HL-60 (cell line): ENCODE data around the gene LEP.

ENCODE experiments used
- DNase-seq, 2 experiments: peaks; one replicate each; pipeline ENCODE4 v3.0.0-alpha.2; 2010 to 2020; ENCODE audit warnings: low read depth in 1 of 2, low spot score in 1 of 2
- H3K27ac ChIP-seq: fragments of 250-450 bp; sonication (Bioruptor Pico); replicated peaks from 2 replicates; pipeline ENCODE4 v1.5.1; 2020; ENCODE audit warnings: mild to moderate bottlenecking, moderate library complexity
- H3K27me3 ChIP-seq: fragments of 250-450 bp; sonication (Bioruptor Pico); 2 replicates; pipeline ENCODE4 v1.5.1; 2021; ENCODE audit warnings: mild to moderate bottlenecking, moderate library complexity; ENCODE audit not compliant: insufficient read depth, poor library complexity, severe bottlenecking
- H3K4me3 ChIP-seq: replicated peaks from 2 replicates; pipeline ENCODE4 v1.5.1; 2011; ENCODE audit warnings: mild to moderate bottlenecking, control low read depth, low read length; ENCODE audit not compliant: insufficient read depth
- GABPA ChIP-seq: IDR thresholded peaks from 2 replicates; pipeline ENCODE4 v1.6.1; 2012; ENCODE audit warnings: low read depth
- POLR2AphosphoS5 ChIP-seq: IDR thresholded peaks from 2 replicates; pipeline ENCODE4 v1.6.1; 2012; ENCODE audit warnings: low read depth
- SPI1 ChIP-seq: IDR thresholded peaks from 2 replicates; pipeline ENCODE4 v1.6.1; 2012; ENCODE audit warnings: low read depth, mild to moderate bottlenecking, borderline replicate concordance
- microRNA-seq: library from miRNA; unstranded; fragments of <30 nt; microRNA quantifications from one replicate; pipeline ENCODE4, GENCODE V29; 2018
- TF ChIP-seq, protein P1 (sequence below): IDR thresholded peaks from 2 replicates; pipeline ENCODE4 v1.6.1; 2012; ENCODE audit warnings: low read depth; ENCODE audit not compliant: insufficient replicate concordance
- TF ChIP-seq, protein P2 (sequence below): IDR thresholded peaks from one replicate; pipeline ENCODE4 v1.5.1; 2011; ENCODE audit warnings: low read length, control low read depth, inconsistent platforms; ENCODE audit not compliant: insufficient read depth

The LEP gene

DNA sequence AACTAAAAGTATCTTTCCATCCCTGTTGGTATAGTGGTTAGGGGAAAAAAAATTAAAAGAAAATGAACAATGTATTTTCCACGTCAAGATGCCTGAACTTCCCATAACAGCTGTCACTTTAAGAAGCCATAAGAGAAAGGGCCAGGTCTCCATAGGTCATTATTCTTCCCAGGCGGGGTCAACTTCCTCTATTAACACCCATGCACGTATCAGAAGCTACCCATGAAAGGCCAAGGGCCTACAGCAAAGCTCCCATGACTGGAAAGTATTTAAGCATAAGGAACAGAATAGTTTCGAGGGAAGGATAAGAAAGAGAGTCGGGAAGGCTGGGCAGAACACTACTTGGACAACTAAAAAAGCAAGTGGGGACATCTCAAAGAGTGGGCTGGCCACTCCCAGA is 62.6 kb downstream of the LEP start:
- TF ChIP-seq, protein P1, sequence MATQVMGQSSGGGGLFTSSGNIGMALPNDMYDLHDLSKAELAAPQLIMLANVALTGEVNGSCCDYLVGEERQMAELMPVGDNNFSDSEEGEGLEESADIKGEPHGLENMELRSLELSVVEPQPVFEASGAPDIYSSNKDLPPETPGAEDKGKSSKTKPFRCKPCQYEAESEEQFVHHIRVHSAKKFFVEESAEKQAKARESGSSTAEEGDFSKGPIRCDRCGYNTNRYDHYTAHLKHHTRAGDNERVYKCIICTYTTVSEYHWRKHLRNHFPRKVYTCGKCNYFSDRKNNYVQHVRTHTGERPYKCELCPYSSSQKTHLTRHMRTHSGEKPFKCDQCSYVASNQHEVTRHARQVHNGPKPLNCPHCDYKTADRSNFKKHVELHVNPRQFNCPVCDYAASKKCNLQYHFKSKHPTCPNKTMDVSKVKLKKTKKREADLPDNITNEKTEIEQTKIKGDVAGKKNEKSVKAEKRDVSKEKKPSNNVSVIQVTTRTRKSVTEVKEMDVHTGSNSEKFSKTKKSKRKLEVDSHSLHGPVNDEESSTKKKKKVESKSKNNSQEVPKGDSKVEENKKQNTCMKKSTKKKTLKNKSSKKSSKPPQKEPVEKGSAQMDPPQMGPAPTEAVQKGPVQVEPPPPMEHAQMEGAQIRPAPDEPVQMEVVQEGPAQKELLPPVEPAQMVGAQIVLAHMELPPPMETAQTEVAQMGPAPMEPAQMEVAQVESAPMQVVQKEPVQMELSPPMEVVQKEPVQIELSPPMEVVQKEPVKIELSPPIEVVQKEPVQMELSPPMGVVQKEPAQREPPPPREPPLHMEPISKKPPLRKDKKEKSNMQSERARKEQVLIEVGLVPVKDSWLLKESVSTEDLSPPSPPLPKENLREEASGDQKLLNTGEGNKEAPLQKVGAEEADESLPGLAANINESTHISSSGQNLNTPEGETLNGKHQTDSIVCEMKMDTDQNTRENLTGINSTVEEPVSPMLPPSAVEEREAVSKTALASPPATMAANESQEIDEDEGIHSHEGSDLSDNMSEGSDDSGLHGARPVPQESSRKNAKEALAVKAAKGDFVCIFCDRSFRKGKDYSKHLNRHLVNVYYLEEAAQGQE: no peak
- TF ChIP-seq POLR2AphosphoS5: no peak
- TF ChIP-seq GABPA: no peak
- TF ChIP-seq, protein P2, sequence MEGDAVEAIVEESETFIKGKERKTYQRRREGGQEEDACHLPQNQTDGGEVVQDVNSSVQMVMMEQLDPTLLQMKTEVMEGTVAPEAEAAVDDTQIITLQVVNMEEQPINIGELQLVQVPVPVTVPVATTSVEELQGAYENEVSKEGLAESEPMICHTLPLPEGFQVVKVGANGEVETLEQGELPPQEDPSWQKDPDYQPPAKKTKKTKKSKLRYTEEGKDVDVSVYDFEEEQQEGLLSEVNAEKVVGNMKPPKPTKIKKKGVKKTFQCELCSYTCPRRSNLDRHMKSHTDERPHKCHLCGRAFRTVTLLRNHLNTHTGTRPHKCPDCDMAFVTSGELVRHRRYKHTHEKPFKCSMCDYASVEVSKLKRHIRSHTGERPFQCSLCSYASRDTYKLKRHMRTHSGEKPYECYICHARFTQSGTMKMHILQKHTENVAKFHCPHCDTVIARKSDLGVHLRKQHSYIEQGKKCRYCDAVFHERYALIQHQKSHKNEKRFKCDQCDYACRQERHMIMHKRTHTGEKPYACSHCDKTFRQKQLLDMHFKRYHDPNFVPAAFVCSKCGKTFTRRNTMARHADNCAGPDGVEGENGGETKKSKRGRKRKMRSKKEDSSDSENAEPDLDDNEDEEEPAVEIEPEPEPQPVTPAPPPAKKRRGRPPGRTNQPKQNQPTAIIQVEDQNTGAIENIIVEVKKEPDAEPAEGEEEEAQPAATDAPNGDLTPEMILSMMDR: no peak
- TF ChIP-seq SPI1: no peak
- no peak overlapping the region for H3K27ac ChIP-seq
- no peak for DNase-seq
- H3K27me3 ChIP-seq: no peaks in the 10 kb centered on the region
- no peak overlapping the region for H3K4me3 ChIP-seq

DNA sequence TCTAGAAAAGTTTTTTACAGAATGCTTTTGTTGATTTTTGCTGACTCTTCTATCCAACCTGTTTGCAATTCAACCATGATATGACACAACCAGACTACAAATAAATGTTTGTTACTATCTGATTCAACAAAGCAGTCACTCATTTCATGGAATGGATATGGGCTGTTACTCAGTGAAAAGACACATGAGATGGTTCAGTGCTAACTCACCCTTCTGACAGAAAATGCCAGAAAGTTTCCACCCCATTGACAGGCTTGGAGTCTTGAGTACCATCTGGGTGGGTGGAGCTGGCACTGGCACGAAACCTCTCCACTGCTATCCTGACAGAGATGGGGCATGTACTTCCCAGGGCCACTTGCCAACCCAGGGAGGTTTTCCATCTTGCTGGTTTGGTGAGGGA is 63.1 kb downstream of the LEP start:
- Histone ChIP-seq H3K27ac (no peak overlapping the region), H3K27me3 (no peaks in the 10 kb centered on the region), H3K4me3 (no peak overlapping the region)
- no peak for DNase-seq
- TF ChIP-seq, protein P2: no peak
- TF ChIP-seq POLR2AphosphoS5: no peak
- no peak for TF ChIP-seq SPI1
- TF ChIP-seq GABPA: no peak
- TF ChIP-seq, protein P1: no peak

DNA sequence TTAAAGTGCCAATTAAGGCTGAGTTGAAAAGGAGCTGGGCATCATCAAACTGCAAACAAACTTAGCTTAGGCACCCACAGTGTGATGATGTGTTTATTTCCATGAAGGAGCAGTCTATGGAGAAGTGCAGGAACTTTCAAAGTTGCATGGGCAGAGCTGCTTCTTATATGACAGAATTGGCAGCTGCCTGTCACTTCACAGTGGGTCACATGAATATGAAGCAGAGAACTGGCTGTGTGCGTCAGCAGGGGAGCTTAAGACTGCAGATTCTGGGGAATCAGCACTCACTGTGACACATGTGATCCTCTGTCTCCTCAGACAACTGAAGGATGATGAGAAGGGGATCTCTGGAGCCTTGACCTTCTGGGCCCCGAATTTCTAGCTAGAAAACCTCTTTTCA is 66.0 kb downstream of the LEP start:
- DNase-seq: no peak
- Histone ChIP-seq H3K27ac (no peak overlapping the region), H3K27me3 (no peaks in the 10 kb centered on the region), H3K4me3 (no peak overlapping the region)
- TF ChIP-seq POLR2AphosphoS5 (no peak), SPI1 (no peak), GABPA (no peak)
- TF ChIP-seq, protein P1: no peak
- TF ChIP-seq, protein P2: no peak

Small RNA genes within 50 kb of the gene (microRNA-seq; reads per million reads assigned to microRNA genes)
- 0.90 reads per million for gene MIR129-1
